SU-DHL-6 (cell line): Measurements from ENCODE around the gene PRDM16.

Experiments used
- H2AFZ ChIP-seq: fragments of 200-600 bp; sonication (generic); 2 replicates; pipeline ENCODE4 v1.6.1; 2014; ENCODE audit warnings: low read depth, mild to moderate bottlenecking, moderate library complexity, mixed read lengths, antibody characterized with exemption, low read length; ENCODE audit not compliant: severe bottlenecking
- H3F3A ChIP-seq: fragments of 200-600 bp; shearing (Covaris generic); 2 replicates; pipeline ENCODE4 v1.6.0; 2016; ENCODE audit warnings: antibody characterized with exemption, mild to moderate bottlenecking; ENCODE audit not compliant: insufficient read depth
- H3K27ac ChIP-seq: fragments of 200-600 bp; sonication (generic); 2 replicates; pipeline ENCODE4 v1.5.1; 2016; ENCODE audit warnings: low read depth, mild to moderate bottlenecking, low read length, moderate library complexity, mixed read lengths
- H3K27me3 ChIP-seq: fragments of 200-600 bp; sonication (generic), shearing (Covaris generic); 2 replicates; pipeline ENCODE4 v1.6.0; 2014; ENCODE audit warnings: mild to moderate bottlenecking, low read length
- H3K36me3 ChIP-seq: fragments of 200-600 bp; sonication (generic); 2 replicates; pipeline ENCODE4 v1.6.1; 2014; ENCODE audit warnings: mild to moderate bottlenecking, low read length, mixed read lengths
- H3K4me2 ChIP-seq: fragments of 300-600, 200-600 bp; shearing (Covaris generic), sonication (generic); 2 replicates; pipeline ENCODE4 v1.6.0; 2014; ENCODE audit warnings: low read length, low read depth, mild to moderate bottlenecking; ENCODE audit not compliant: poor library complexity, severe bottlenecking
- H3K4me3 ChIP-seq: fragments of 200-600 bp; sonication (generic); 2 replicates; pipeline ENCODE4 v1.5.1; 2014; ENCODE audit warnings: antibody characterized with exemption, low read length, mild to moderate bottlenecking, mixed read lengths; ENCODE audit not compliant: insufficient read depth, poor library complexity, severe bottlenecking
- H3K79me2 ChIP-seq: fragments of 200-600 bp; sonication (generic); 2 replicates; pipeline ENCODE4 v1.6.1; 2014; ENCODE audit warnings: mild to moderate bottlenecking, low read length, moderate library complexity; ENCODE audit not compliant: insufficient read depth
- H3K9ac ChIP-seq: fragments of 200-600 bp; sonication (generic); 2 replicates; pipeline ENCODE4 v1.7.0; 2014; ENCODE audit warnings: mild to moderate bottlenecking, low read length
- H3K9me2 ChIP-seq: fragments of 200-600 bp; sonication (generic); replicated peaks from 2 replicates; pipeline ENCODE4 v1.6.1; 2014; ENCODE audit warnings: low read length; ENCODE audit not compliant: insufficient read depth
- H3K9me3 ChIP-seq: fragments of 200-600 bp; sonication (generic); 2 replicates; pipeline ENCODE4 v1.6.1; 2014; ENCODE audit warnings: low read length, mixed read lengths; ENCODE audit not compliant: insufficient read depth
- H4K20me1 ChIP-seq: fragments of 200-600 bp; sonication (generic); 2 replicates; pipeline ENCODE4 v1.6.1; 2014; ENCODE audit warnings: low read depth, mild to moderate bottlenecking, antibody characterized with exemption, low read length, moderate library complexity, mixed read lengths
- EZH2phosphoT487 ChIP-seq: fragments of 200-600 bp; sonication (generic), shearing (Covaris generic); conservative IDR thresholded peaks from 2 replicates; pipeline ENCODE4 v1.6.1; 2018; ENCODE audit warnings: mild to moderate bottlenecking, antibody characterized with exemption, low read length, moderate library complexity, mixed read lengths
- TF ChIP-seq, protein P1 (sequence below): fragments of 200-600 bp; sonication (generic); IDR thresholded peaks from one replicate; pipeline ENCODE4 v1.5.1; 2017; ENCODE audit warnings: antibody characterized with exemption, mild to moderate bottlenecking, low read length, moderate library complexity; ENCODE audit not compliant: insufficient read depth, poor library complexity, severe bottlenecking

The PRDM16 gene

DNA sequence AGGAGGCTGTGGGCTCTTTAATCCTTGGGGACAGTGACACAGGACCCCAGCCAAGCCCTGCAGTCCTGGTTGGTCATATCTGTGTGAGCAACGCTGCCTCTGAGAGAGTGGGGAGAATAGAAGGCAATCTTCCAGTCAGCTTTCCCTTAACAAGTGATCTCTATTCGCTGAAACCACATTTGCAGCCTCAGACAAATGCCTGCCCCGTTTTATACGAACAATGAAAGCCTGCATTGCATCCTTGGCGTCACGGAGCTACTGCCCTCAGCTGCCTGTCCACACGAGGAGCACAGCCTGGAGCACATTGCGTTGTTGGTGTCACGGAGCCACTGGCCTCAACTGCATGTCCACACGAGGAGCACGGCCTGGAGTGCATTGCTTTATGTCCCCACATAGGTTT, 235.2 kb downstream of the PRDM16 start:
- H3K4me3 ChIP-seq = no peak overlapping the region
- H3F3A ChIP-seq = no peaks in the 10 kb centered on the region
- H3K36me3 ChIP-seq = no peaks in the 10 kb centered on the region
- H3K9me3 ChIP-seq = no peaks in the 10 kb centered on the region
- no peaks in the 10 kb centered on the region for H4K20me1 ChIP-seq
- TF ChIP-seq, protein P1, sequence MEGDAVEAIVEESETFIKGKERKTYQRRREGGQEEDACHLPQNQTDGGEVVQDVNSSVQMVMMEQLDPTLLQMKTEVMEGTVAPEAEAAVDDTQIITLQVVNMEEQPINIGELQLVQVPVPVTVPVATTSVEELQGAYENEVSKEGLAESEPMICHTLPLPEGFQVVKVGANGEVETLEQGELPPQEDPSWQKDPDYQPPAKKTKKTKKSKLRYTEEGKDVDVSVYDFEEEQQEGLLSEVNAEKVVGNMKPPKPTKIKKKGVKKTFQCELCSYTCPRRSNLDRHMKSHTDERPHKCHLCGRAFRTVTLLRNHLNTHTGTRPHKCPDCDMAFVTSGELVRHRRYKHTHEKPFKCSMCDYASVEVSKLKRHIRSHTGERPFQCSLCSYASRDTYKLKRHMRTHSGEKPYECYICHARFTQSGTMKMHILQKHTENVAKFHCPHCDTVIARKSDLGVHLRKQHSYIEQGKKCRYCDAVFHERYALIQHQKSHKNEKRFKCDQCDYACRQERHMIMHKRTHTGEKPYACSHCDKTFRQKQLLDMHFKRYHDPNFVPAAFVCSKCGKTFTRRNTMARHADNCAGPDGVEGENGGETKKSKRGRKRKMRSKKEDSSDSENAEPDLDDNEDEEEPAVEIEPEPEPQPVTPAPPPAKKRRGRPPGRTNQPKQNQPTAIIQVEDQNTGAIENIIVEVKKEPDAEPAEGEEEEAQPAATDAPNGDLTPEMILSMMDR = no peak
- no peak for TF ChIP-seq EZH2phosphoT487
- no peaks in the 10 kb centered on the region for H3K27me3 ChIP-seq
- no peak overlapping the region for H2AFZ ChIP-seq
- H3K9me2 ChIP-seq = no peaks in the 10 kb centered on the region
- no peaks in the 10 kb centered on the region for H3K79me2 ChIP-seq
- no peak overlapping the region for H3K4me2 ChIP-seq
- no peak overlapping the region for H3K27ac ChIP-seq
- no peak overlapping the region for H3K9ac ChIP-seq

DNA sequence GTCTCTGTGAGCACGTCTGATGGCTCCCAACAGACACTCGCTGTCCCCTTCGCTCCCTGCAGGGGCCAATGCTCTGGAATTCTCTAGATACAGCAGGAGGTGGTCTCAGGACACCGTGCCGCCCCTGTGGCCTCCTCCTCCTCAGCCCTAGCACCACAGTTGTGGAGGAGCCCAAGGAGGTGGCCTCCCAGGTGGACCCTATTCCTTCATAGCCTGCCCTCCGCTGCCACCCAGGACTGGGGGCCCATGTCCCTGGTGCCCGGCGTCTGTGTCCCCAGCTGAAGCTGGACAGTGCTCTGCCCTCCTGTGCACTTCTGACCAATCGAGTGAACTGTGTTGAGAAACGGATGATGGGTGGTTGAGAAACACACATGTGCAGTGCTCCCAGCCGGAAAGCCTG, 235.7 kb downstream of the PRDM16 start:
- H3K36me3 ChIP-seq = no peaks in the 10 kb centered on the region
- no peak overlapping the region for H2AFZ ChIP-seq
- H3K9ac ChIP-seq = no peak overlapping the region
- H3K27ac ChIP-seq = no peak overlapping the region
- no peaks in the 10 kb centered on the region for H3K27me3 ChIP-seq
- no peak overlapping the region for H3K4me3 ChIP-seq
- no peak overlapping the region for H3K4me2 ChIP-seq
- no peaks in the 10 kb centered on the region for H3K79me2 ChIP-seq
- H3K9me2 ChIP-seq = no peaks in the 10 kb centered on the region
- no peaks in the 10 kb centered on the region for H3F3A ChIP-seq
- TF ChIP-seq, protein P1 = no peak
- no peak for TF ChIP-seq EZH2phosphoT487
- H3K9me3 ChIP-seq = no peaks in the 10 kb centered on the region
- no peaks in the 10 kb centered on the region for H4K20me1 ChIP-seq

DNA sequence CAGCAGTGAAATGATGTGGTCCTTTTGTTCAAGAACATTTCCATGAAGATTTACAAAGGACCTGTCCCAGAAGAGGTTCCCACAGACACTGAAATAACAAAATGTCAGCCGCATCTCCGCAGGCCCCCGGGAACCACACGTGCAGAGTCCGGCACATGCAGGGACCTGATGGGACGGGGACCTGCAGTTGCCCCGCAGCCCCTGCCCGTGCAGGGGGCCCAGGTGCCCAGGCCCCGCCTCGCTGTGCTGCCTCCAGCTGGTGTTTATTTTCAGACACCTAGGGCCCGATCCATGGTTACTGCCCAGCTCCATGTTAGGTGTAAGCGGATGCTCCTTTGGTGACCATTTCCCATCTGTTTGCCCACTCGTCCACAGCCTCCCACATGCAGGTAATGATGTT, 236.2 kb downstream of the PRDM16 start:
- Histone ChIP-seq H3F3A (no peaks in the 10 kb centered on the region), H3K36me3 (no peaks in the 10 kb centered on the region), H3K9me2 (no peaks in the 10 kb centered on the region), H3K9ac (no peak overlapping the region), H3K4me3 (no peak overlapping the region), H3K79me2 (no peaks in the 10 kb centered on the region), H3K9me3 (no peaks in the 10 kb centered on the region), H2AFZ (no peak overlapping the region), H3K27ac (no peak overlapping the region), H3K27me3 (no peaks in the 10 kb centered on the region), H4K20me1 (no peaks in the 10 kb centered on the region), H3K4me2 (no peak overlapping the region)
- TF ChIP-seq, protein P1 = no peak
- TF ChIP-seq EZH2phosphoT487 = no peak
